Measurements from ENCODE around the gene RNF212B. TPM values are rescaled to one million over a fixed set of nuclear protein-coding genes. Genes with fewer than 3 reads are reported as not detected.
A peak's percentile ranks its signal among the peaks of the same experiment; 100 is the strongest.

The RNF212B gene
- total and polyA plus RNA-seq, 2 of the 13 experiments (the other 11 are each of a cell fraction or from before 2014, with no cell fraction given) = 0.05 TPM; not detected in 1

DNA sequence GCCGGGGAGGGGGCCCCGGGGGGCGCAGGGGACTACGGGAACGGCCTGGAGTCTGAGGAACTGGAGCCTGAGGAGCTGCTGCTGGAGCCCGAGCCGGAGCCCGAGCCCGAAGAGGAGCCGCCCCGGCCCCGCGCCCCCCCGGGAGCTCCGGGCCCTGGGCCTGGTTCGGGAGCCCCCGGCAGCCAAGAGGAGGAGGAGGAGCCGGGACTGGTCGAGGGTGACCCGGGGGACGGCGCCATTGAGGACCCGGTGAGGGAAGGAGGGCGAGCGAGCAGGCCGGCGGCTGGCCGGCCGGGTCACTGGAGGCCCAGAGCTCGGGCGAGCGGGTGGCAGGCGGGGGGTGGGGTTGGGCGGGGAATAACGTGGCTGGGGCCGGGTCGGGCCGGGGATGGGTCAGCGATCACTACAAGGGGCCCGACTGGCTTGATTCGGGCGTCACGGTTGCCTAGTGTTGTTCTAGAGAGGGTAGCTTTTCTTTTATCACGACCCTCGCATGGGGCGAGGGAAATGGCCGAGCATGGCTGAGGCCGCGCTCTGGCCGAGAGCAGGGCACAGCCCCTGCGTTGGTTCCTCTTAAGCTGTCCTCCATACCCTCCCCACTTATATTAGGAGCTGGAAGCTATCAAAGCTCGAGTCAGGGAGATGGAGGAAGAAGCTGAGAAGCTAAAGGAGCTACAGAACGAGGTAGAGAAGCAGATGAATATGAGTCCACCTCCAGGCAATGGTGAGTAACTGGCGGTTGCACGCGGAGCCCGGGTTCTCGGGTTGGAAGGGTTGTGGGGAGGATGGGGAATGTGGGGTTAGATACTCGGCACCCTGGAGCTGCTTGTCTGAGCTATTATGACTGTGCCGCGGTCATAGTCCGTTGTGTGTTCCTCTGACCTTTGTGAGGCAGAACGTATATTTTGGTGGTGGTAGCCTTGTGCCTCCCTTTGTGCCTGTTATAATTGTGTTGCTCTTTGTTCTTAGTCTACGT lies 84.1 kb downstream of the RNF212B start (continued):
- TF ChIP-seq ATM (IDR thresholded peaks at IDR 0.05; ENCODE audit: borderline replicate concordance) (no peak), ZNF569 (CRISPR knock-in tag; IDR thresholded peaks at IDR 0.05; ENCODE audit: borderline replicate concordance) (no peak; the same call in 1 of the 2 replicates), ZNF746 (CRISPR knock-in tag; IDR thresholded peaks at IDR 0.05) (0 out of 2 replicates have a peak, but pooled peaks have one; percentile 8), NR2C2 (CRISPR knock-in tag; IDR thresholded peaks at IDR 0.05; ENCODE audit: borderline replicate concordance) (no peak; the same call in 1 of the 2 replicates), GATAD2A (CRISPR knock-in tag; IDR thresholded peaks at IDR 0.05) (peak; percentile 40), RFX5 (IDR thresholded peaks at IDR 0.05; ENCODE audit: low read depth, low read length) (no peak), CEBPZ (IDR thresholded peaks at IDR 0.05; ENCODE audit: low read length) (no peak), CHD4 (IDR thresholded peaks at IDR 0.05; ENCODE audit: borderline replicate concordance, low read length) (no peak), ZFP91 (CRISPR knock-in tag; IDR thresholded peaks at IDR 0.05; ENCODE audit: borderline replicate concordance) (no peak; the same call in none of the 2 replicates), ZNF607 (CRISPR knock-in tag; IDR thresholded peaks at IDR 0.05; ENCODE audit: borderline replicate concordance) (no peak; the same call in none of the 2 replicates), TCF7 (IDR thresholded peaks at IDR 0.05; ENCODE audit: low read depth) (no peak), ZNF280B (CRISPR knock-in tag; IDR thresholded peaks at IDR 0.05; ENCODE audit: borderline replicate concordance) (no peak; the same call in 1 of the 2 replicates), PRMT3 (CRISPR knock-in tag; IDR thresholded peaks at IDR 0.05; ENCODE audit: borderline replicate concordance, low read depth) (no peak)
- TF ChIP-seq, protein P1, sequence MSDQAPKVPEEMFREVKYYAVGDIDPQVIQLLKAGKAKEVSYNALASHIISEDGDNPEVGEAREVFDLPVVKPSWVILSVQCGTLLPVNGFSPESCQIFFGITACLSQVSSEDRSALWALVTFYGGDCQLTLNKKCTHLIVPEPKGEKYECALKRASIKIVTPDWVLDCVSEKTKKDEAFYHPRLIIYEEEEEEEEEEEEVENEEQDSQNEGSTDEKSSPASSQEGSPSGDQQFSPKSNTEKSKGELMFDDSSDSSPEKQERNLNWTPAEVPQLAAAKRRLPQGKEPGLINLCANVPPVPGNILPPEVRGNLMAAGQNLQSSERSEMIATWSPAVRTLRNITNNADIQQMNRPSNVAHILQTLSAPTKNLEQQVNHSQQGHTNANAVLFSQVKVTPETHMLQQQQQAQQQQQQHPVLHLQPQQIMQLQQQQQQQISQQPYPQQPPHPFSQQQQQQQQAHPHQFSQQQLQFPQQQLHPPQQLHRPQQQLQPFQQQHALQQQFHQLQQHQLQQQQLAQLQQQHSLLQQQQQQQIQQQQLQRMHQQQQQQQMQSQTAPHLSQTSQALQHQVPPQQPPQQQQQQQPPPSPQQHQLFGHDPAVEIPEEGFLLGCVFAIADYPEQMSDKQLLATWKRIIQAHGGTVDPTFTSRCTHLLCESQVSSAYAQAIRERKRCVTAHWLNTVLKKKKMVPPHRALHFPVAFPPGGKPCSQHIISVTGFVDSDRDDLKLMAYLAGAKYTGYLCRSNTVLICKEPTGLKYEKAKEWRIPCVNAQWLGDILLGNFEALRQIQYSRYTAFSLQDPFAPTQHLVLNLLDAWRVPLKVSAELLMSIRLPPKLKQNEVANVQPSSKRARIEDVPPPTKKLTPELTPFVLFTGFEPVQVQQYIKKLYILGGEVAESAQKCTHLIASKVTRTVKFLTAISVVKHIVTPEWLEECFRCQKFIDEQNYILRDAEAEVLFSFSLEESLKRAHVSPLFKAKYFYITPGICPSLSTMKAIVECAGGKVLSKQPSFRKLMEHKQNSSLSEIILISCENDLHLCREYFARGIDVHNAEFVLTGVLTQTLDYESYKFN (CRISPR knock-in tag; conservative IDR thresholded peaks at IDR 0.05) = peak; percentile 46
- TF ChIP-seq, protein P2, sequence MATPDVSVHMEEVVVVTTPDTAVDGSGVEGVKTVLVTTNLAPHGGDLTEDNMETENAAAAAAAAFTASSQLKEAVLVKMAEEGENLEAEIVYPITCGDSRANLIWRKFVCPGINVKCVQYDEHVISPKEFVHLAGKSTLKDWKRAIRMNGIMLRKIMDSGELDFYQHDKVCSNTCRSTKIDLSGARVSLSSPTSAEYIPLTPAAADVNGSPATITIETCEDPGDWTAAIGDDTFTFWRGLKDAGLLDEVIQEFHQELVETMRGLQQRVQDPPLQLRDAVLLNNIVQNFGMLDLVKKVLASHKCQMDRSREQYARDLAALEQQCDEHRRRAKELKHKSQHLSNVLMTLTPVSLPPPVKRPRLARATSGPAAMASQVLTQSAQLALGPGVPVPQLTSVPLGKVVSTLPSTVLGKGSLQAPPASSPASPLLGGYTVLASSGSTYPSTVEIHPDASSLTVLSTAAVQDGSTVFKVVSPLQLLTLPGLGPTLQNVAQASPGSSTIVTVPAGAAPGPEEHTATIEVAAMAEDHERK (CRISPR knock-in tag; IDR thresholded peaks at IDR 0.05; ENCODE audit: low read depth) = no peak

All from HepG2 (cell line).